H1 (cell line): ENCODE data around the gene PI4KA. TPM values are rescaled to one million over a fixed set of nuclear protein-coding genes. Genes with fewer than 3 reads are reported as not detected.

Experiments used
- CTCF ChIA-PET: fragments of 300-600 bp; sonication (Branson Sonifier 250); formaldehyde crosslinking; loops from one replicate; lab custom pipeline; 2021; ENCODE audit not compliant: partially characterized antibody; lab: Charles Lee
- POLR2A ChIA-PET: fragments of 300-600 bp; sonication (Branson Sonifier 250); formaldehyde crosslinking; loops from one replicate; lab custom pipeline; 2021; ENCODE audit warnings: inconsistent platforms; ENCODE audit not compliant: partially characterized antibody; lab: Charles Lee
- DNase-seq, 2 experiments: peaks; one replicate each; pipeline versions ENCODE4 v3.0.0 to v3.0.0-alpha.2; 2010 to 2022; ENCODE audit warnings: low spot score in 2 of 2, low read depth in 1 of 2, mixed read lengths in 1 of 2
- FAIRE-seq: peaks from 2 replicates; lab custom pipeline; 2011; peaks lifted over from hg19 to GRCh38; lab: Jason Lieb, UNC
- H2AFZ ChIP-seq: 2 replicates; pipeline ENCODE4 v1.8.1; 2012; ENCODE audit warnings: low read length, inconsistent platforms
- H2AK5ac ChIP-seq: 2 replicates; pipeline ENCODE4 v1.6.1; 2013; ENCODE audit warnings: low read depth, low read length
- H2BK120ac ChIP-seq: replicated peaks from 2 replicates; pipeline ENCODE3; 2013; ENCODE audit warnings: low read depth, low read length, inconsistent platforms
- H2BK12ac ChIP-seq: 2 replicates; pipeline ENCODE4 v1.6.1; 2013; ENCODE audit warnings: low read depth, low read length
- H2BK15ac ChIP-seq: 2 replicates; pipeline ENCODE4 v1.6.1; 2013; ENCODE audit warnings: low read length
- H2BK20ac ChIP-seq: 2 replicates; pipeline ENCODE4 v1.6.1; 2013; ENCODE audit warnings: low read length
- H2BK5ac ChIP-seq: 2 replicates; pipeline ENCODE4 v1.6.1; 2013; ENCODE audit warnings: low read depth, low read length
- H3K14ac ChIP-seq: 2 replicates; pipeline ENCODE4 v1.6.1; 2013; ENCODE audit warnings: inconsistent platforms; ENCODE audit not compliant: insufficient read length
- H3K18ac ChIP-seq: 2 replicates; pipeline ENCODE4 v1.6.1; 2013; ENCODE audit warnings: low read length; ENCODE audit errors: extremely low read depth
- H3K23ac ChIP-seq: 2 replicates; pipeline ENCODE4 v1.6.1; 2013; ENCODE audit warnings: inconsistent platforms; ENCODE audit not compliant: insufficient read length
- H3K23me2 ChIP-seq: 2 replicates; pipeline ENCODE4 v1.6.1; 2013; ENCODE audit warnings: low read depth, low read length
- H3K27ac ChIP-seq: 2 replicates; pipeline ENCODE4 v1.6.1; 2011; ENCODE audit warnings: low read depth, low read length, inconsistent platforms
- H3K27me3 ChIP-seq, 4 experiments: replicated peaks in 1 of 4; 1 replicate in 1 of 4; 2 replicates in 3 of 4; pipeline versions ENCODE4 v1.6.1 to v1.8.1; 2011 to 2013; ENCODE audit warnings: low read length in 3 of 4, mild to moderate bottlenecking in 3 of 4, inconsistent platforms in 2 of 4, mixed read lengths in 2 of 4, moderate library complexity in 1 of 4; ENCODE audit not compliant: control insufficient read depth in 3 of 4, insufficient read depth in 3 of 4; ENCODE audit errors: extremely low read depth in 1 of 4
- H3K36me3 ChIP-seq, 4 experiments: 2 replicates each; pipeline versions ENCODE4 v1.6.1 to v1.8.1; 2011 to 2013; ENCODE audit warnings: mild to moderate bottlenecking in 4 of 4, low read length in 3 of 4, moderate library complexity in 2 of 4, control low read depth in 1 of 4, inconsistent platforms in 1 of 4; ENCODE audit not compliant: insufficient read depth in 4 of 4, control insufficient read depth in 2 of 4
- H3K4ac ChIP-seq: replicated peaks from 2 replicates; pipeline ENCODE3; 2013; ENCODE audit warnings: low read length, low read depth, mixed read lengths, inconsistent platforms; ENCODE audit not compliant: insufficient read length
- H3K4me1 ChIP-seq, 4 experiments: replicated peaks in 1 of 4; 1 replicate in 1 of 4; 2 replicates in 3 of 4; pipeline versions ENCODE4 v1.6.1 to v1.8.1; 2011 to 2013; ENCODE audit warnings: low read length in 3 of 4, inconsistent platforms in 2 of 4, mixed read lengths in 1 of 4; ENCODE audit not compliant: insufficient read depth in 4 of 4, control insufficient read depth in 3 of 4
- H3K4me2 ChIP-seq, 2 experiments: 2 replicates each; pipeline versions ENCODE4 v1.6.1 to v1.8.1; 2011 to 2013; ENCODE audit warnings: low read depth in 2 of 2, low read length in 2 of 2, control low read depth in 1 of 2, inconsistent platforms in 1 of 2, mild to moderate bottlenecking in 1 of 2; ENCODE audit not compliant: insufficient read depth in 1 of 2
- H3K4me3 ChIP-seq, 4 experiments: fragments of 200-600, 300-600 bp in 1 of 4; sonication (generic), shearing (Covaris generic), sonication (Bioruptor Twin) in 1 of 4; 2 replicates each; pipeline versions ENCODE4 v1.5.1 to v1.8.1; 2011 to 2016; ENCODE audit warnings: low read length in 4 of 4, low read depth in 3 of 4, control low read depth in 2 of 4, inconsistent platforms in 2 of 4, mild to moderate bottlenecking in 2 of 4, mixed read lengths in 1 of 4, moderate library complexity in 1 of 4; ENCODE audit not compliant: insufficient read depth in 2 of 4; ENCODE audit errors: extremely low read depth in 1 of 4
- H3K56ac ChIP-seq: replicated peaks from 2 replicates; pipeline ENCODE3; 2013; ENCODE audit warnings: low read depth, mild to moderate bottlenecking, mixed read lengths, low read length, inconsistent platforms; ENCODE audit not compliant: insufficient read length
- H3K79me1 ChIP-seq: 2 replicates; pipeline ENCODE4 v1.6.1; 2013; ENCODE audit warnings: low read depth, low read length, control low read depth
- H3K79me2 ChIP-seq, 2 experiments: 2 replicates each; pipeline versions ENCODE4 v1.6.1 to v1.8.1; 2012 to 2013; ENCODE audit warnings: low read length in 2 of 2, mild to moderate bottlenecking in 2 of 2, inconsistent platforms in 1 of 2; ENCODE audit not compliant: insufficient read depth in 2 of 2, control insufficient read depth in 1 of 2
- H3K9ac ChIP-seq, 4 experiments: replicated peaks in 1 of 4; 1 replicate in 1 of 4; 2 replicates in 3 of 4; pipeline versions ENCODE4 v1.6.1 to v1.8.1; 2011 to 2013; ENCODE audit warnings: low read depth in 3 of 4, low read length in 3 of 4, control low read depth in 2 of 4, mild to moderate bottlenecking in 2 of 4, moderate library complexity in 2 of 4, inconsistent platforms in 1 of 4; ENCODE audit errors: extremely low read depth in 1 of 4
- H3K9me3 ChIP-seq, 2 experiments: 2 replicates each; pipeline versions ENCODE4 v1.6.1 to v1.8.1; 2012 to 2013; ENCODE audit warnings: mild to moderate bottlenecking in 2 of 2, moderate library complexity in 2 of 2, control low read depth in 1 of 2, inconsistent platforms in 1 of 2, low read depth in 1 of 2, low read length in 1 of 2, mixed read lengths in 1 of 2; ENCODE audit not compliant: insufficient read depth in 2 of 2
- H4K20me1 ChIP-seq, 2 experiments: replicated peaks in 1 of 2; 2 replicates each; pipeline versions ENCODE3 to v1.8.1; 2011 to 2013; ENCODE audit warnings: inconsistent platforms in 2 of 2, low read length in 2 of 2, mild to moderate bottlenecking in 1 of 2; ENCODE audit not compliant: insufficient read depth in 2 of 2, control insufficient read depth in 1 of 2
- H4K5ac ChIP-seq: 2 replicates; pipeline ENCODE4 v1.6.1; 2013; ENCODE audit warnings: low read length, low read depth, mixed read lengths, inconsistent platforms; ENCODE audit not compliant: insufficient read length
- H4K8ac ChIP-seq: 2 replicates; pipeline ENCODE4 v1.8.0; 2013; ENCODE audit warnings: mild to moderate bottlenecking, moderate library complexity, low read length, inconsistent platforms; ENCODE audit not compliant: insufficient read depth; ENCODE audit errors: extremely low read depth
- H4K91ac ChIP-seq: replicated peaks from 2 replicates; pipeline ENCODE3; 2013; ENCODE audit warnings: low read length, mixed read lengths, inconsistent platforms; ENCODE audit not compliant: insufficient read length
- CTBP2 ChIP-seq: IDR thresholded peaks from 2 replicates; pipeline ENCODE4 v1.7.0; 2011; ENCODE audit warnings: borderline replicate concordance, mild to moderate bottlenecking, moderate library complexity, mixed read lengths, low read length; ENCODE audit not compliant: insufficient read depth, insufficient read length
- EZH2 ChIP-seq: fragments of 200-600 bp; sonication (generic); IDR thresholded peaks from 2 replicates; pipeline ENCODE4 v1.7.1; 2012; ENCODE audit warnings: low read depth, mild to moderate bottlenecking, moderate library complexity, low read length, inconsistent platforms; ENCODE audit not compliant: severe bottlenecking
- KDM5A ChIP-seq: fragments of 200-600 bp; IDR thresholded peaks from 2 replicates; pipeline ENCODE4 v1.7.1; 2012; ENCODE audit warnings: mild to moderate bottlenecking, low read length, inconsistent platforms, mixed read lengths
- SP4 ChIP-seq: IDR thresholded peaks from 2 replicates; pipeline ENCODE4 v1.6.1; 2012; ENCODE audit warnings: low read length, inconsistent platforms
- SUZ12 ChIP-seq: fragments of 200-600 bp; sonication (generic); IDR thresholded peaks from 2 replicates; pipeline ENCODE4 v1.6.1; 2012; ENCODE audit warnings: mild to moderate bottlenecking, inconsistent platforms, low read length, moderate library complexity, mixed read lengths
- TCF12 ChIP-seq: IDR thresholded peaks from 2 replicates; pipeline ENCODE4 v1.6.1; 2011; ENCODE audit warnings: low read depth, mild to moderate bottlenecking, low read length
- TEAD4 ChIP-seq: IDR thresholded peaks from 2 replicates; pipeline ENCODE4 v1.6.1; 2012; ENCODE audit warnings: low read depth, low read length, inconsistent platforms, mixed read lengths
- WGBS, 2 experiments: shearing (Covaris generic) in 1 of 2; methylation state at CpG; one replicate each; pipeline versions ENCODE4 v1.1.6 to v1.1.7; 2013 to 2015; ENCODE audit warnings: low lambda C conversion rate in 2 of 2, mixed read lengths in 2 of 2, inconsistent platforms in 1 of 2, low coverage in 1 of 2, missing lambda C conversion rate in 1 of 2; ENCODE audit not compliant: insufficient replicate concordance in 2 of 2, insufficient coverage in 1 of 2, insufficient read length in 1 of 2; ENCODE audit errors: extremely low coverage in 1 of 2, missing lambda C conversion rate in 1 of 2; 5-methylcytosine and 5-hydroxymethylcytosine counted together
- polyA plus RNA-seq, 7 experiments: library from polyadenylated mRNA; depleted of rRNA in 3 of 7; stranded (reverse) in 5 of 7; unstranded in 2 of 7; fragments of >200 nt in 5 of 7; fragments of 200-250 nt in 2 of 7; gene quantifications; 1 replicate in 5 of 7; 2 replicates in 1 of 7; 4 replicates in 1 of 7; pipeline versions ENCODE4 v1.2.1 to v1.2.3, GENCODE V29; 2011 to 2013; ENCODE audit warnings: missing spikeins in 2 of 7, mixed read lengths in 2 of 7
- total RNA-seq: library from RNA; stranded (reverse); fragmentation: NEBNext Ultra II Directional; extraction: Animal tissue kit (Norgen Biotek cat#: 25700); gene quantifications from 2 replicates; pipeline ENCODE4 v1.2.1, GENCODE V29; 2021
- TF ChIP-seq, protein P1 (sequence below): IDR thresholded peaks from 2 replicates; pipeline ENCODE4 v1.6.1; 2012; ENCODE audit warnings: low read length, inconsistent platforms
- TF ChIP-seq, protein P2 (sequence below): IDR thresholded peaks from 2 replicates; pipeline ENCODE4 v1.6.1; 2011; ENCODE audit warnings: low read length, improper control_type of control experiment
- TF ChIP-seq, protein P3 (sequence below): IDR thresholded peaks from 2 replicates; pipeline ENCODE4 v1.6.1; 2012; ENCODE audit warnings: inconsistent platforms

The PI4KA gene
- total and polyA plus RNA-seq, 2 of the 8 experiments (the other 6 are each of a cell fraction or from before 2014, with no cell fraction given): 22.5 to 37.7 TPM

GRCh38 chr22:20728523-20729190 lies 130.0 kb downstream of the PI4KA start:
- Histone ChIP-seq H2BK12ac (no peak overlapping the region), H3K14ac (no peak overlapping the region), H2AK5ac (no peak overlapping the region), H2BK20ac (no peak overlapping the region), H3K9ac (no peak overlapping the region), H2AFZ (no peak overlapping the region), H3K18ac (no peak overlapping the region), H4K8ac (no peak overlapping the region), H3K27ac (no peak overlapping the region), H4K20me1 (peaks cover 0 to 2% of the 10 kb centered on the region in 2 experiments), H2BK120ac (no peak overlapping the region), H3K79me1 (no peaks in the 10 kb centered on the region), H3K4me2 (no peak overlapping the region), H3K4ac (no peak overlapping the region), H2BK5ac (no peak overlapping the region), H3K79me2 (no peaks in the 10 kb centered on the region), H3K9me3 (no peaks in the 10 kb centered on the region), H3K23ac (no peak overlapping the region), H4K5ac (no peak overlapping the region), H3K56ac (no peak overlapping the region), H2BK15ac (no peak overlapping the region), H3K23me2 (no peaks in the 10 kb centered on the region; the same call in 1 of the 2 replicates), H3K4me1 (no peaks in the 10 kb centered on the region), H3K27me3 (no peaks in the 10 kb centered on the region), H4K91ac (no peak overlapping the region), H3K36me3 (peaks cover 0 to 3% (median under 1%) of the 10 kb centered on the region in 4 experiments; a peak in 2 of 8 replicates), H3K4me3 (no peak overlapping the region)
- POLR2A ChIA-PET: no interaction called here
- FAIRE-seq (no peak), DNase-seq (no peak)
- 92% methylated on average over 10 of the region's 10 CpGs; no CpG with 5 or more reads in 1 of the 2 experiments for WGBS, 2 experiments
- CTCF ChIA-PET: interaction anchor here (1.0 to 2.1 kb wide), 2 partner anchors 13 to 145 kb away, joined by 3 to 12 read pairs; no protein-coding TSS in a partner anchor
- TF ChIP-seq, protein P1, sequence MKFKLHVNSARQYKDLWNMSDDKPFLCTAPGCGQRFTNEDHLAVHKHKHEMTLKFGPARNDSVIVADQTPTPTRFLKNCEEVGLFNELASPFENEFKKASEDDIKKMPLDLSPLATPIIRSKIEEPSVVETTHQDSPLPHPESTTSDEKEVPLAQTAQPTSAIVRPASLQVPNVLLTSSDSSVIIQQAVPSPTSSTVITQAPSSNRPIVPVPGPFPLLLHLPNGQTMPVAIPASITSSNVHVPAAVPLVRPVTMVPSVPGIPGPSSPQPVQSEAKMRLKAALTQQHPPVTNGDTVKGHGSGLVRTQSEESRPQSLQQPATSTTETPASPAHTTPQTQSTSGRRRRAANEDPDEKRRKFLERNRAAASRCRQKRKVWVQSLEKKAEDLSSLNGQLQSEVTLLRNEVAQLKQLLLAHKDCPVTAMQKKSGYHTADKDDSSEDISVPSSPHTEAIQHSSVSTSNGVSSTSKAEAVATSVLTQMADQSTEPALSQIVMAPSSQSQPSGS: no peak
- TF ChIP-seq TEAD4: no peak
- no peak for TF ChIP-seq KDM5A
- TF ChIP-seq TCF12: no peak
- TF ChIP-seq EZH2: no peak
- TF ChIP-seq, protein P2, sequence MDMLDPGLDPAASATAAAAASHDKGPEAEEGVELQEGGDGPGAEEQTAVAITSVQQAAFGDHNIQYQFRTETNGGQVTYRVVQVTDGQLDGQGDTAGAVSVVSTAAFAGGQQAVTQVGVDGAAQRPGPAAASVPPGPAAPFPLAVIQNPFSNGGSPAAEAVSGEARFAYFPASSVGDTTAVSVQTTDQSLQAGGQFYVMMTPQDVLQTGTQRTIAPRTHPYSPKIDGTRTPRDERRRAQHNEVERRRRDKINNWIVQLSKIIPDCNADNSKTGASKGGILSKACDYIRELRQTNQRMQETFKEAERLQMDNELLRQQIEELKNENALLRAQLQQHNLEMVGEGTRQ: no peak
- no peak for TF ChIP-seq SP4
- no peak for TF ChIP-seq SUZ12
- TF ChIP-seq CTBP2: no peak
- TF ChIP-seq, protein P3, sequence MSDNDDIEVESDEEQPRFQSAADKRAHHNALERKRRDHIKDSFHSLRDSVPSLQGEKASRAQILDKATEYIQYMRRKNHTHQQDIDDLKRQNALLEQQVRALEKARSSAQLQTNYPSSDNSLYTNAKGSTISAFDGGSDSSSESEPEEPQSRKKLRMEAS: no peak
